OCI-LY1 (cell line): ENCODE results near the gene CCNO.

ENCODE experiments used
- H2AFZ ChIP-seq: fragments of 200-600 bp; sonication (generic), shearing (Covaris generic); 2 replicates; pipeline ENCODE4 v1.6.0; 2014; ENCODE audit warnings: antibody characterized with exemption, mild to moderate bottlenecking, low read length
- H3F3A ChIP-seq: fragments of 200-600 bp; sonication (generic), shearing (Covaris generic); 2 replicates; pipeline ENCODE4 v1.6.0; 2014; ENCODE audit warnings: mild to moderate bottlenecking, antibody characterized with exemption, low read length, moderate library complexity; ENCODE audit not compliant: insufficient read depth
- H3K27ac ChIP-seq: fragments of 200-600 bp; sonication (generic); 2 replicates; pipeline ENCODE4 v1.5.1; 2014; ENCODE audit warnings: low read length, mixed run types, mild to moderate bottlenecking, low read depth; ENCODE audit not compliant: poor library complexity, severe bottlenecking
- H3K27me3 ChIP-seq: fragments of 200-600 bp; sonication (generic); 2 replicates; pipeline ENCODE4 v1.6.0; 2014; ENCODE audit warnings: antibody characterized with exemption, mild to moderate bottlenecking, low read length, moderate library complexity; ENCODE audit not compliant: insufficient read depth
- H3K36me3 ChIP-seq: fragments of 200-600 bp; sonication (generic); 2 replicates; pipeline ENCODE4 v1.6.1; 2014; ENCODE audit warnings: mild to moderate bottlenecking, antibody characterized with exemption, low read length, moderate library complexity, mixed read lengths; ENCODE audit not compliant: insufficient read depth
- H3K4me1 ChIP-seq: fragments of 200-600 bp; sonication (generic); 2 replicates; pipeline ENCODE4 v1.5.1; 2014; ENCODE audit warnings: mild to moderate bottlenecking, low read length, moderate library complexity; ENCODE audit not compliant: insufficient read depth, severe bottlenecking
- H3K4me2 ChIP-seq: fragments of 200-600 bp; sonication (generic), shearing (Covaris generic); 2 replicates; pipeline ENCODE4 v1.6.1; 2014; ENCODE audit warnings: low read length
- H3K4me3 ChIP-seq: fragments of 200-600 bp; sonication (generic); 2 replicates; pipeline ENCODE4 v1.5.1; 2014; ENCODE audit warnings: low read length, low read depth, mild to moderate bottlenecking, mixed read lengths; ENCODE audit not compliant: poor library complexity, severe bottlenecking
- H3K79me2 ChIP-seq: fragments of 200-600 bp; shearing (Covaris generic); 2 replicates; pipeline ENCODE4 v1.6.1; 2016; ENCODE audit warnings: mixed run types, low read length, mixed read lengths; ENCODE audit not compliant: insufficient read depth
- H3K9ac ChIP-seq: fragments of 200-600 bp; sonication (generic), shearing (Covaris generic); 2 replicates; pipeline ENCODE4 v1.6.1; 2014; ENCODE audit warnings: mild to moderate bottlenecking, low read length, mixed read lengths
- H3K9me2 ChIP-seq: fragments of 200-600 bp; sonication (generic), shearing (Covaris generic); 2 replicates; pipeline ENCODE4 v1.6.1; 2014; ENCODE audit warnings: low read depth, mild to moderate bottlenecking, low read length, mixed read lengths
- H3K9me3 ChIP-seq: fragments of 200-600 bp; shearing (Covaris generic); 2 replicates; pipeline ENCODE4 v1.6.1; 2014; ENCODE audit warnings: low read length, mixed read lengths
- H4K20me1 ChIP-seq: fragments of 200-600 bp; sonication (generic), shearing (Covaris generic); 2 replicates; pipeline ENCODE4 v1.6.0; 2016; ENCODE audit warnings: mild to moderate bottlenecking, low read length; ENCODE audit not compliant: insufficient read depth
- CTCF ChIP-seq: fragments of 200-600 bp; sonication (generic), shearing (Covaris generic); IDR thresholded peaks from 2 replicates; pipeline ENCODE4 v1.5.1; 2017; ENCODE audit warnings: mild to moderate bottlenecking, antibody characterized with exemption, low read length, moderate library complexity, mixed read lengths
- EZH2 ChIP-seq: fragments of 200-600 bp; sonication (generic), shearing (Covaris generic); IDR thresholded peaks from 2 replicates; pipeline ENCODE4 v1.8.0; 2017; ENCODE audit warnings: borderline replicate concordance, mixed run types, mild to moderate bottlenecking, antibody characterized with exemption, low read length, moderate library complexity, mixed read lengths

Gene CCNO

GRCh38 chr5:55219770-55220169 is 13.6 kb downstream of the CCNO start:
- Histone ChIP-seq H3F3A (no peaks in the 10 kb centered on the region), H3K27ac (no peak overlapping the region), H3K27me3 (no peaks in the 10 kb centered on the region), H3K4me2 (no peak overlapping the region), H3K4me1 (peaks cover 4% of the 10 kb centered on the region), H3K9me3 (no peaks in the 10 kb centered on the region), H2AFZ (no peak overlapping the region), H3K79me2 (no peaks in the 10 kb centered on the region), H3K9ac (no peak overlapping the region), H3K36me3 (no peaks in the 10 kb centered on the region), H3K9me2 (no peaks in the 10 kb centered on the region), H3K4me3 (no peak overlapping the region), H4K20me1 (no peaks in the 10 kb centered on the region)
- TF ChIP-seq CTCF (no peak), EZH2 (no peak)

GRCh38 chr5:55218967-55219366 is 14.4 kb downstream of the CCNO start:
- no peak overlapping the region for H3K27ac ChIP-seq
- peaks cover 4% of the 10 kb centered on the region for H3K4me1 ChIP-seq
- H2AFZ ChIP-seq = no peak overlapping the region
- no peaks in the 10 kb centered on the region for H3F3A ChIP-seq
- no peak for TF ChIP-seq CTCF
- TF ChIP-seq EZH2 = no peak
- H3K9ac ChIP-seq = no peak overlapping the region
- H3K27me3 ChIP-seq = no peaks in the 10 kb centered on the region
- no peaks in the 10 kb centered on the region for H4K20me1 ChIP-seq
- no peaks in the 10 kb centered on the region for H3K79me2 ChIP-seq
- H3K36me3 ChIP-seq = no peaks in the 10 kb centered on the region
- H3K4me3 ChIP-seq = no peak overlapping the region
- H3K9me2 ChIP-seq = no peaks in the 10 kb centered on the region
- H3K9me3 ChIP-seq = no peaks in the 10 kb centered on the region
- H3K4me2 ChIP-seq = no peak overlapping the region

- no peak overlapping the region for H2AFZ ChIP-seq
- no peaks in the 10 kb centered on the region for H3K4me1 ChIP-seq
- no peaks in the 10 kb centered on the region for H3K9me2 ChIP-seq
- no peaks in the 10 kb centered on the region for H3F3A ChIP-seq
- H3K27ac ChIP-seq = no peak overlapping the region
- no peaks in the 10 kb centered on the region for H3K79me2 ChIP-seq
- no peaks in the 10 kb centered on the region for H3K9me3 ChIP-seq
- no peaks in the 10 kb centered on the region for H4K20me1 ChIP-seq
- H3K27me3 ChIP-seq = no peaks in the 10 kb centered on the region
- H3K36me3 ChIP-seq = no peaks in the 10 kb centered on the region
- H3K9ac ChIP-seq = no peak overlapping the region
- no peak overlapping the region for H3K4me3 ChIP-seq
- TF ChIP-seq EZH2 (no peak), CTCF (no peak)
- no peak overlapping the region for H3K4me2 ChIP-seq
Measured at GRCh38 chr5:55211184-55211874, 22.1 kb downstream of the CCNO start.
